CD4-positive, alpha-beta T cell treated with Interleukin-10 for 1 hour (primary cell): ENCODE results near the gene SLIT3.

Source experiments
- DNase-seq: peaks from one replicate; pipeline ENCODE4 v3.0.0-alpha.2; 2020

Gene SLIT3

GRCh38 chr5:169300468-169301385 is at the start of gene SLIT3:
Gene SLIT3, minus strand, starts transcription at chr5:169301139. Its CDS starts 430 bp downstream, at chr5:169300709.
- no peak for DNase-seq

GRCh38 chr5:169350016-169350415 is 49.1 kb upstream of the SLIT3 start:
- no peak for DNase-seq

GRCh38 chr5:169347786-169348185 is 46.8 kb upstream of the SLIT3 start:
- DNase-seq = no peak

- no peak for DNase-seq
These were observed 43.7 kb upstream of the SLIT3 start for GRCh38 chr5:169344629-169345028.

- no peak for DNase-seq
These were observed 42.8 kb upstream of the SLIT3 start for GRCh38 chr5:169343766-169344165.

GRCh38 chr5:169341556-169341955 is 40.6 kb upstream of the SLIT3 start:
- DNase-seq = no peak

GRCh38 chr5:169339869-169340268 is 38.9 kb upstream of the SLIT3 start:
- DNase-seq = no peak

GRCh38 chr5:169336242-169336641 is 35.3 kb upstream of the SLIT3 start:
- DNase-seq = no peak

GRCh38 chr5:169335806-169336205 is 34.9 kb upstream of the SLIT3 start:
- no peak for DNase-seq

GRCh38 chr5:169333518-169333917 is 32.6 kb upstream of the SLIT3 start:
- no peak for DNase-seq

- no peak for DNase-seq
These were observed 30.4 kb upstream of the SLIT3 start for GRCh38 chr5:169331292-169331852.

- DNase-seq = no peak
These were observed 27.5 kb upstream of the SLIT3 start for GRCh38 chr5:169328401-169328800.

GRCh38 chr5:169325273-169325672 is 24.3 kb upstream of the SLIT3 start:
- no peak for DNase-seq

- DNase-seq = no peak
These were observed 17.6 kb upstream of the SLIT3 start for GRCh38 chr5:169318556-169318955.

- no peak for DNase-seq
These were observed 6.7 kb upstream of the SLIT3 start for GRCh38 chr5:169307646-169308045.

GRCh38 chr5:169305366-169305765 is 4.4 kb upstream of the SLIT3 start:
- no peak for DNase-seq

GRCh38 chr5:169304175-169304574 is 3.2 kb upstream of the SLIT3 start:
- no peak for DNase-seq

- DNase-seq = no peak
These were observed 2.2 kb upstream of the SLIT3 start for GRCh38 chr5:169303119-169303515.

GRCh38 chr5:169302491-169303118 is 1.7 kb upstream of the SLIT3 start:
- peak; percentile 45 for DNase-seq

GRCh38 chr5:169301986-169302385 is 1.0 kb upstream of the SLIT3 start:
- no peak for DNase-seq

GRCh38 chr5:169301386-169301934 is 521 bp upstream of the SLIT3 start:
- no peak for DNase-seq

GRCh38 chr5:169299663-169300467 is 1.1 kb downstream of the SLIT3 start:
- no peak for DNase-seq

GRCh38 chr5:169299191-169299662 is 1.7 kb downstream of the SLIT3 start:
- DNase-seq = no peak
